ENCODE results near the gene SLC37A1.

SLC37A1 gene

DNA sequence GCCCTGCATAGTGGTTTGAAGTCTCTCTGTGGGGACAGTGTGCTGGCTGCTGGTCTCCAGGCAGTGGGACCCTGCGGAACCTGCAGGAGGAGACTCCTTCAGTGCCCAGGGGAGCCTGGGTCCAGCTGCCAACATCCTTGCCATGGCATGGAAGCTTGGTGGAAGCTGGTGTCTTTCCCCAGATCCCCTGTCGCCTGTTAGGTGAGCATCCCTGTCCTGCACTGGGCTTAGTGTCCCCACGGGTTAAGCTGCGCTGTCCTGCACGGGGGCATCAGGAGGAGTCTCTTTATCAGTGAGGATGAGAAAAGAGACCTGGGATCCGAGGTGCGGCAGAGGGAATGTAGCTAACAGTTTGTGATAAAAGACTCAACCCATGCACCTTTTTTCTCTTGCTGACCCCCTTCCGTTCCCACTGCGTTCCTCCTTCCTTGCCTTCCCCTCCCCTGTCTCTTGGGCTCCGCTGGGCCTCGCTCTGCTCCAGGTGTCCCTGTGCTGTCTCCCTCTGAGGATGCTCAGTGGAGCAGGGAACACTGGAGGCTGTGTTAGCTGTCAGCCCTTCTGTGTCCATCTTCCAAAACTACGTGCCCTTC is 59.3 kb downstream of the SLC37A1 start:
- no peak overlapping the region for H3K4me3 ChIP-seq (ENCODE audit: low read depth, low read length)

DNA sequence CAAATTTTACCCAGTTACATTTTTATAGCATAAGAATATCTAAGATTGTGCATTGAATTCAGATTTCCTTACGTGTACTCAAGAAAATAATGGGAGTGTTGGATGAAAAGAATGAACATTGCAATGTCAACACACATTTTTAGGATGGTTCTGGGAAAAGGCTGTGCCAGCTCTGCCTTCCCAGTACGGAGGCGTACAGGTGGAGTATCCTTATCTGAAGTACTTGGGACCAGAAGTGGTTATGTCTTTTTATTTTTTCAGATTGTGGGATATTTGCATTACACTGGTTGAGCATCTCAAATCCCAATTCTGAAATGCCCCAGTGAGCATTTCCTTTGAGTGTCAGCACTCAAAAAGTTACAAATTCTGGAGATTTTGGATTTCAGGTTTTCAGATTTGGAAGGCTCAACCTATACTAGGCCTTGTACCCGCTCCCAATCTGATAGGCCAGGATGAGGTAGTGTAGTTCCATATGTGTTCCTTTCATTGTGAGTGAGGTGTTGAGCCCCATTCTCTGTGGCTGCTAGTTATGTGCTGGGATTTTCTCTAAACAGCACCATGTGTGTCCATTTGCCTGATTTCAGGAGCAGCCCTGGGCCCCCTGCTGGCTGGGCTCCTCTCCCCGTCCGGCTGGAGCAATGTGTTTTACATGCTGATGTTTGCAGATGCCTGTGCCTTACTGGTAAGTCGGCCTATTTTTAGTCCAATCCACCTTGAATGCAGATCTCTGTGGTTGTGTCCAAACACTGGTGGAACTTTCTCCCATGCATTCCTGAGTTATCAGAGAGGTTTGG is 60.8 kb downstream of the SLC37A1 start:
- no peak overlapping the region for H3K4me3 ChIP-seq (ENCODE audit: low read depth, low read length)

DNA sequence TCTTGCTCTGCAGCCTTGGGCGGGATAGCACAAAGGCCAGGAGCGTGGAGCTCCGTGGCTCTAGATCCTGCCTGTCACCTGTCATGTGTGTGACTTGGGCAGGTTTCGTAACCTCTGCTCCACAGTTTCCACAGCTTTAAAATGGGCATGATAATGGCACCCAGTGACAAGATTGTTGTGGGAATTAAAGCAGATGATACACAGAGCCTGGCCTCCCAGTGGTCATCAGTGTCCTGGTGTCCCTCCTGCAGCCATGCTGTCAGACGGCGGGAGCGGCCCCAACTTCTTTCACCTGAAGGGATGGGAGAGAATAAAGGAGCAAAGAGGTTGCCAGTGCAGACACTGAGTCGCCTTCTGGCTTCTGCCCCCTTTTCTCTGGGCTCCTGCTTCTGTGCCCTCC is 61.5 kb downstream of the SLC37A1 start:
- no peak overlapping the region for H3K4me3 ChIP-seq (ENCODE audit: low read depth, low read length)

DNA sequence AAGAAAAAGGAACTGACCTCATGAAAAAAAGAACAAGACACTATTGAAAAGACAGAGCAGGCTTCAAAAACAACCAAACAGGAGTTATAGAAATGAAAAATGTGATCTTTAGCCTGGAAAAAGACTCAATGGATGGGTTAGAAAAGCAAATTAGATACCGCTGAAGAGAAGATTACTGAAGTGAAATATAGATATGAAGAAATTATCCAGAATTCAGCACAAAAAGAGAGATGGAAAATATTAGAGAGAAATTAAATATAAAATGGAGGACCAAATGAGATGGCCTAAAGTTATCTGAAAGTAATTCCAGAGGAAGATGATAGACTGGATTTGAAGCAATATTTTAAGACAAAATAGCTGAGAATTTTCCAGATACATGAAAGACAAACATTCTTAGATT is 63.0 kb downstream of the SLC37A1 start:
- H3K4me3 ChIP-seq (ENCODE audit: low read depth, low read length), result no peak overlapping the region

DNA sequence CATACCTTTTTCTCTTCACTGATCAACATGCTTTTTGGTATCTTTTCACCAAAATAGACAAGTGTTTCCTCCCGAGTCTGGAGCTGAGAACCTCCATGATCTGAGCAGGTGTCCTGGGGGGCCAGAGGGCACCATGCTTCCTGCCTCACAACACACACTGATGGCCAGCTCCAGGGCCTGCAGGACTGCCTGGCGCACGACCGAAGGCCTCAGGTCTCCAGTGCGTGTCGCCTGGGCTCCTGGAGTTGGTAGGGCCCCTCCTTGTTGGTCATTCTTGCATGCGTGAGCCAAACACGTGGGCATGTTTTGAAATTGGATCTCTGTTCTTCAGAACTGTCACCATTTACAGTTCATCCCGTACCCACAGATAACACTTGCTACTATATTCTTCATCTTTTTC is 64.4 kb downstream of the SLC37A1 start:
- no peak overlapping the region for H3K4me3 ChIP-seq (ENCODE audit: low read depth, low read length)

DNA sequence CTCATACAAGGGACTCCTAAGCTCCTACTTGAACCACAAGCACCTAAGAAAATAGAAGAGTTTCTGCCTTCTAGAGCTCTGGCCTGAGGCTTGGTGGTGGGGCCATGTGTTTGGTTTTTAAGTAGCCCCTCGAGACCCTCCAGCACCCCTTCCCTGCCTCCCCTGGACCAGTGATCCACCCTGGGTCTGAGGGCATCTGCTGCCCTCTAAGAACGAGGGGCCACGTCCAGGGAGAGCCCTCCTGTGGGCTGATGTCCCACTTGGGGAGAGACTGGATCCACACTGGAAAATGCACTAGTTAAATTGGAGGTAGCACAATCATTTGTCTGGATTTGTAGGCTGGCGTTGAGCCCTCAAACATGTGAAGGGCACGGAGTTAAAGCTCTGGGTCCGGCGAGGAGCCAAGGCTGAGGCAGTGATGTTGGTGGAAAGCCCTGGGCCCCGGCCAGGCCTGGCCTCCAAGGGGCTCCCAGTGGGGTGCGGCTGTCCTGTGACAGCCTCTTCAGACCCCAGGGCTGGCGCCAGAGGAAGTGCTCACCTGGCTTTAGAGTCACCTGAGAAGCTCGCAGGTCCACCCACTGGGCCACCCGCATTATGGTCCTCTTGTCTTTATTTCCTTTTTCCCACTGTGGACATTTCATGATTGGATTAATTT is 65.2 kb downstream of the SLC37A1 start:
- H3K4me3 ChIP-seq (ENCODE audit: low read depth, low read length), result no peak overlapping the region

DNA sequence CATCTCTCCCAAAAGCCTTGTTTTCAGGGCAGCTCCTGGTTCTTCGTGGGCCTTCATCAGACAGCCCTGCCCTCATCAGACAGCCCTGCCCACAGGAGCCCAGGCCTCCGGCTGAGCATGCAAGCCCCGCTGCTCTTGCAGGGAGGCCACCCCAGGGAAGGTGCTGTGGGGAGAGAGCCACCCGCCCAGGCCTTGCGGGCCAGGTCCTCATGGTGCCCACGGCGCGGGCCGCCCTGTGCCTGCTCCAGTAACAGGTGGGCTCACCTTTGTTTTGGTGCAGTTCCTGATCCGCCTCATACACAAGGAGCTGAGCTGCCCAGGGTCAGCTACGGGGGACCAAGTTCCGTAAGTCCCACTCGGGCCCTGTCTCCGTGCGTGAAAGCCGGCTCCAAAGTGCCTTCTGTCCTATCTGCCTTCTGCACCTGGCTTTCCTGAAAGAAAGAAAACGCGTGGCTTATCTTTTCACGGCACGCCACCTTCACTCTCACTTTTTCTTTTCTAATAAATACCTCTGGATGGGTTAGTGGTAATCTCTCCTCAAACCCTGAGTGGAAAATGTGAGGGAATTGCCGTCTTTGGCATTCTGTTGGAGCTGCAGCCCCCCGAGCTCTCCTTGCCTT is 65.9 kb downstream of the SLC37A1 start:
- H3K4me3 ChIP-seq (ENCODE audit: low read depth, low read length), result no peak overlapping the region

DNA sequence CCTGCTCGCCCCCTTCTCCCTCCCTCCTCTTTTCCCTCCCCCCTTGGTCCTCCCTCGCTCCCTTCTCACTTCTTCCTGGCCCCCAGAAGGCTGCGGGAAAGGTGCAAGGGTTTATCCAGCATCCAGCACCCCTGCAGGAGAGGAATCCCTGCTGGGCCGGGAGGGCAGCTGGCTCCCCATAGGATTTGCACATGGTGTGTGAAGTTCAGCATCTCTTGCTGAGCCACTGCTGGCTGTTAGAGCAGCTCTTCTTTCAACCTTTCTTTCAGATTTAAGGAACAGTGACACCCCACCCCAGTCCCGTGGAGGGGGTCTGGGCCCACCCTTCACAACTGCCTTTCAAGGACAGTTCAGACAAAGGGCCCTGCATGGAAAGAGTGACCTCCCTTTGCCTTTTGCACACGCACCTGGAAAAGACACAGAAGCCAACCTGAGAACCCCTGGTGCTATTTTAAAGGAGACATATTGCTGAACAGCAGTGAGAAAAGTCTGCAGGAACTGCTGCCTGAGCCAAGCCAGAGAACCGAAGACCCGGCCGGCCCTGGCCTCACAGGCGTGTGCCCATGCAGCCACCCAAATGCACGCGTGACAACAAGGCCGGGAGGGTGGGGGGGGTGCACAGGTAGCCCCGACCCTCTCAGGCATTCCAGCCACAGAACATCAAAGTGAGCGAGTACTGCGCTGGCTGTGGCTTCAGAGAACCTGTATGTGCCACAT is 66.6 kb downstream of the SLC37A1 start:
- H3K4me3 ChIP-seq (ENCODE audit: low read depth, low read length), result no peak overlapping the region

DNA sequence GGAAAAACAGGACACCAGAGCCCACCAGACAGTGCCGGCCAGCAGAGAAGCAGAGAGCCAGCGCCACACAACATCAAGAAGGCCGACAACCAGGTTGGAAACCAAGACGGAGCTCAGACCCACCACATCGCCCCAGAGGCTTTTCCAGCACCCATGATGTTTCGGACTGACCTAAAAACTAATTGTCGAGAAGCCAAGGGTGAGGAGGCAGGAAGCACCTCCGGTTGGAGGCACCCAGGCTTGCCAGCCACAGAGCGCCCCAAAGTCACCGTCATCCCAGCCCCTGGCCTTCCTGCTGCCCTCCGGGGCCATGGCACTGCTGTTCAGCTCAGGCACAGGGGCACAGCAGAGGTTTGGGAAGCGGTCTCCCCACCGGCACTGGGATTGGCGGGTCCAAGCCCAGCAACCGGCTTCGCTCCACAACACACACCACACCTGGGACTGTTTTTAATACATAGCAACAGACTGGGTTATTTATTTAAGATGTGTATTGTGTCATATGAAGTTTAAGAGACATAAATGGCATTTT is 67.2 kb downstream of the SLC37A1 start:
- no peak overlapping the region for H3K4me3 ChIP-seq (ENCODE audit: low read depth, low read length)

DNA sequence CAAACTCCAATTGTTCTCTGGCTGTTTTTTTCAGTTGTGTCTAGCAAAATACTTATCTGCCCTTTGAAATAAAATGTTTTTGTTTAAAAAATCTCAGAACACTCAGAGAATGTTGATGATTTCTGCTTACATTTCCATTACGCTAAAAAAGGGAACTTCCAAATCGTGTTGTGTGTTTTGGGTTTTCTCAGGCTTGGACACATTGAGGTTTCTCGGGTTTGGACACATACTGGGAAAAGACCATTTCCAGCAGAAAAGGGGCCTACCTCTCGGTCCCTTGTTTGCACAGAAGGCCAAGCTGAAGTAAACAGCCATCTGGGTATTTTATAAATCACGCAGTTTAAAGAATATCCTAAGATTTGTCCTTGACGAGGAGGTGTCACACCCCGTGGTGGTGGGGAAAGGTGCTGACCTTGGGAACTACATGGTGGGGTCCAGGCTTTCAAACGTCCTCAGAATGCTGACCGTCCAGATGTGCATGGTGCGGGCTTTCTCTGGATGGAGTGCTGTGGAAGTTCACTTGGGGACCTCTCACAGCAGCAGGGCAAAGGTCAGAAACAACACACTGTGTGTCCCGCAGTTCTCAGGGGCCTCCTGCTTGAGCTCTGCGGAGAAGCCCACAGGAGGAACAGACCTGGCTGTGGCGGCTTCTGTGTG is 67.8 kb downstream of the SLC37A1 start:
- no peak overlapping the region for H3K4me3 ChIP-seq (ENCODE audit: low read depth, low read length)

DNA sequence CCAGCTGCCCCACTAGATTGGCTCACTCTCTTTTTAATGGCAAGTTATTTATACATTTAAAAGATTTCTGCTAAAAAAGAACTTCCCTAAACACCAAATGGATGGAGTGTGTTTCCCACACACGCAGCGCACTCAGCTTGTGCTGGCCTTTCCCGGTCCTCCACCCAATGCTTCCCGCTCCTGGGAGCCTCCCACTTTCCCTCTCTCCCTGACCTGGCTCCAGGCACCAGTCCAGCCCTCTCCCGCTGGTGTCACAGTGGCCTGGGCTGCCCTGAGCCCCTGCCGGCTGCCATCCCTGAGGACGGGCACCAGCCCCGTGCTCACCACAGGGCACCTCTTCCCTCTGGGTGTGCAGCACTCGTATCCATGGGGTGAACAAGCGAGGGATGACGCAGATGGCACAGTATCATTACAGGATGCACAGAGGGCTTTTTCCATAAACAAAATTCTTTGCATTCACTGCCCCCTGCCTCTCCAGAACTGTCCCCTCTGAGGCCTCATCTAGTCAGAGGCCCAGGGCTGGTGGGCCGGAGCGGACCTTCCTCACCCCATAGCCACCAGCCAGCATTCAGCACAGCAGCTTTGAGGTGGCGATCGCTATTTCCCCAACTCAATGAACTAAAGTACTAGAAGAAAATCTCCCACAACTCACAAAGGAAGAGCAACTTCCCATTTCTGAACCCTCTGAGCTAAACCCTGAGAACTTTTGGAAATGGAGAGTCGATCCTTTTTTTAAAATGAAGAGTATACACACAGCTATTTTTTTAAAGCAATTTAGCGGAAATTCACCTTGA is 68.5 kb downstream of the SLC37A1 start:
- H3K4me3 ChIP-seq (ENCODE audit: low read depth, low read length), result no peak overlapping the region

DNA sequence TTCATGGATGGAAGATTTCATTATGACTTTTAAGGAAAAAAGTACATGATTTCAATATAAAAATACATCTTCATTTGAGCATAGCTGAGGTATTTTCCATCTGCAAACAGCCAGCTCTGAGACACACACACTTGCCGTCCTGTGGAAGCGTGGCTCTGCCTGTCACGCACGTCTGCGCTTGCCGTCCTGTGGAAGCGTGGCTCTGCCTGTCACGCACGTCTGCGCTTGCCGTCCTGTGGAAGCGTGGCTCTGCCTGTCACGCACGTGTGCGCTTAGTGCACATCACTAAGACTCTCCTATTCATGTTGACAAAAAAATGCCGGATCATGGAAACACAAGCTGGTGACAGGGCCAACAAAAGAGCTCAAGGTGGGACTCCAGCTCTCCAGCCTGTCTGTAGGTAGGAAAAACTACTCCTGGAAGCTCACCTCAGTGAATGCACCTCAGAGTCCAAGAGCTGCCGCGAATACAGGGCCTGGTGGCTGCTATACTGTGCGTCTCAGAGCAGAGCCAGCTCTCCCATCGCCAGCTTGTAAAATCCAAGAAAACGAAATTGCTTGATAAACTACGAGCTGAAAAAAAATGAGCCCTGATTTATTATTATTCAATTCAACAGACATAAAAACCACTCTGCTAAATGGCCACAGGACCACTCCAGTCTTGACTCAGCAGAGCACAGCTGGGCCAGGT is 69.3 kb downstream of the SLC37A1 start:
- H3K4me3 ChIP-seq (ENCODE audit: low read depth, low read length), result no peak overlapping the region

DNA sequence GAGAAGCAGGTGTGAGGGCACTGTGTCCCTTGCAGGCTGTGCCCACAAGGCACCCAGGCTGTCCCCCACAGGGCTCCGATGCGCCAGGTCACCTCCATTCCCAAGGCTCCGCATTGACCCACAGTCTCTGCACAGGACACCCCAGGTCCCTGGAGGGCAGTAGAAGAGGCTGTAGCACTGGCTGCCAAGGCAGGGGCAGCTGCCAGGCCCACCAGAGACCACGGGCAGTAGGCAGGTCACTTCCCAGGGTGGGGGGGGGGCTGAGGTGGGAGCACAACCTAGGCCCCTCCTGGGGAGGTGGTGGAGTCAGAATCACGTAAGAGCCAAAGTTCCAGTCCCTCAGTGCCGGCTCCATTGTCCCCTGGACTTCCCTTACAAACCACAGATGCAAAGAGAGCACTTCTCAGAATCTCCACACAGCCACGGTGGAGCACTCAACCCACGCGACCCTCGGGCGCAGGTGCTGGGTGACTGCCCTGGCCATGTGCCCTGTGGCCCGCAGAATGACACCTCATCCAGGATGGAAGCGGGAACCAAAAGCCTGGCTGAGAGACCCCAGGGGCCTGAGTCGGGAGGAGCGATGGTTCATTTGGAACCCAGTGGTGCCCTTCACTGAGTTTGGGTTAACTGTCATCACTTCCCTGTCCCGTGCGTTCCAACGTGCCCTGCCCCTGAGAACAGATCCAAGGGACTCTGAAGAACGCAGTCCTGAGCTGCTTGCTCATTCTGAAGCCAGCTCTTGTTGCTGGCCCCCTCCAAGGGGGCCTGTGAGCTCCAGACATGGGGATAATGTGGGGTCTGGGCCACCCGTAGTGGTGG is 70.0 kb downstream of the SLC37A1 start:
- no peak overlapping the region for H3K4me3 ChIP-seq (ENCODE audit: low read depth, low read length)

DNA sequence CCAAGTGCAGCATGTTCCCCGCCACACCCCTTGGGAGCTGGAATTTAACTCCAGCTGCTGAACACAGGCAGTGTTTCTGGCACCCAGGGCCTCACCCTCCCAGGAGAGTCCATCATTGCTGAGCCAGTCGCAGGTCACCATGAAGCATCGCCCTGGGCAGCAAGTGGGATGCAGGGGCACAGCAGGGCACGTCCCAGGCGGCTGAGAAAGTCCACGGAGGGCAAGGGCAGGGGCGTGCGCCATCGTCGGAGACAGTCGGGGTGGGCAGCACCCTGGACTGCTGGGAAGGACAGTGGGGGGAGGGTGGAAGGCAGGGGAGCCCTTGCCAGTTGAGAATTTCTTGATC is 70.6 kb downstream of the SLC37A1 start:
- no peak overlapping the region for H3K4me3 ChIP-seq (ENCODE audit: low read depth, low read length)

DNA sequence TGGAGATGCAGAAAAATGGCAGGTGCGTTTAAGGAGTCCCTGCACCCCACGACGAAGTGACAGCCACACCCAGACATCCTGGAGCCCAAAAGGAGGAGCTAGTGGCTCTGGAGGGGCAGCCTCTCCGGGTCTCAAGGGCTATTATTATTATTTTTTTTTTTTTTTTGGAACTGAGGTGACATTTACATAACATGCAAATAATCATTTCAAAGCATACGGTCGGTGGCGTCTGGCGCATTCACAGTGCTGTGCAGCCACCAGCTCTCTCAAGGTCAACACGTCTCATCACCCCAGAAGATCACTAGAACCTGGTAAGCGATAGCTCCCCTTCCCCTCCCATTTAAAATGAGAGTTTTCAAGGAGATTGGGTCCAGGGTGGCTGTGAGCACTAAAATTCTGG is 72.2 kb downstream of the SLC37A1 start:
- no peak overlapping the region for H3K4me3 ChIP-seq (ENCODE audit: low read depth, low read length)

DNA sequence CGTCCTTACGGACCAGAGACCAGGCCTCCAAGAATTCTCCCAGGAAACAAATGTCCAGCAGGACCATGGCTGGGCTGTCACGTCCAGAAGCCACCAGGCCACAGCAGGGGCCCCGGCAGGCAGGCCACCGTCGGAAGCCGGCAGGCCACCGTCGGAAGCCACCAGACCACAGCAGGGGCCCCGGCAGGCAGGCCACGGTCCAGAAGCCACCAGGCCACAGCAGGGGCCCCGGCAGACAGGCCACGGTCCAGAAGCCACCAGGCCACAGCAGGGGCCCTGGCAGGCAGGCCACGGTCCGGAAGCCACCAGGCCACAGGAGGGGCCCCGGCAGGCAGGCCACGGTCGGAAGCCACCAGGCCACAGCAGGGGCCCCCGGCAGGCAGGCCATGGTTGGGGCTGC is 72.8 kb downstream of the SLC37A1 start:
- H3K4me3 ChIP-seq (ENCODE audit: low read depth, low read length), result no peak overlapping the region

DNA sequence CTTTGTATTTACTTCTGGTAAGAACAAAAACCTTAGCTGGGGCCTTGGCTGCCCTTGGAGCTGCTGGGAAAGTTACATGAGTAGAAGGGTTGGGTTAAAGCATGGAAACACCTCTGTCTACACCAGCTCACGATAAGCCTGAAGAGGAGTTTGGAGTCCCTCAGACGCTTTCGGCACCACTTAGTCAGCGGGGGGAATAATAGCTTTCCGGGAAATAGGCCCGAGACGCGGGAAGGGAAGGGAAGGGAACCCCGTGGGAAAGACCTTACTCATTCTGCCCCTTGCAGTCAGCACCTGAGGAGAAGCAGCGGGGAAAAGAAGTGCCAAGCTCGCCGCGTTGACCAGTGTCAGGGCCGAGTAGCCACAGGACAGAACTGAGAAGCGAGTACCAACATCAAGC is 73.4 kb downstream of the SLC37A1 start:
- no peak overlapping the region for H3K4me3 ChIP-seq (ENCODE audit: low read depth, low read length)

DNA sequence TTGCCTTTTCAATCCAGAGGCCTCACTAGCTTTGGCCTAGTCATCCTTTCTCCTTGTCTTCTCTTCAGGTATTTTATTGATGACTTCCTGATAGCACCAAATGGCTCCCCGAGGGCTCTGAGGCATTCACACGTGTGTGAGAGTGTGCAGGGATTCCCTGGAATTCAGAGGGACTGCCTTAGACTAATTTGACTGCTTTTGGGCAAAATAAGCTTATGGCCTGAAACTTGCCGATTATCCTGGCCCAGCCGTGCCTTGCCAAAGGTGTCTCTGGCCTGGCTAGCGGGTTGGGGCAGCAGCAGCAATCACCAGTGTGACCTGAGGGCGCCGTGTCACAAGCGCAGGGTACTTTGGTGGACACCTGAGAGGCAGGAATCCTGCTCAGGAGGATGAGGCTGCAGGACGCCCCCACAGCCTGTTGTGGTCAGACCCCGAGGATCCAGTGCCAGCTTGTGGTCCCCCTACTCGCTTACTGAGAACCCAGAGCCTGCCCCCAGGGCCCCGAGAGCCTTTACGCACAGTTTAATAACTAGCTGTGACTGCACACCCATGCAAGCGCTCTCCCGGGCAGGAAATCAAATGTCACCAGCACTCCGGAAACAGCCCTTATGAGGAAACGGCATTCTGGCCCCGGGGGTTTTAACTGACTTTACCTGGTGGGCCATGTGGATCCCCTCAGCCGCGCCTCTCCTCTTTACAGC is 76.9 kb downstream of the SLC37A1 start:
- no peak overlapping the region for H3K4me3 ChIP-seq (ENCODE audit: low read depth, low read length)

Data from iPS-11a (cell line).